GM12801 (cell line): ENCODE measurements around the gene ATG7.

Source experiments
- CTCF ChIP-seq: IDR thresholded peaks from one replicate; pipeline ENCODE4 v1.5.1; 2011; ENCODE audit warnings: control low read depth; ENCODE audit not compliant: insufficient read length; ENCODE audit errors: extremely low read depth

The ATG7 gene

GRCh38 chr3:11339541-11339940 is 67.3 kb downstream of the ATG7 start:
- no peak for TF ChIP-seq CTCF

- no peak for TF ChIP-seq CTCF
Observed at GRCh38 chr3:11346416-11346815, 74.2 kb downstream of the ATG7 start.

- TF ChIP-seq CTCF, result no peak
Observed at GRCh38 chr3:11349446-11349845, 77.2 kb downstream of the ATG7 start.

GRCh38 chr3:11350374-11350773 is 78.2 kb downstream of the ATG7 start:
- TF ChIP-seq CTCF, result no peak

GRCh38 chr3:11351451-11351850 is 79.3 kb downstream of the ATG7 start:
- no peak for TF ChIP-seq CTCF

GRCh38 chr3:11356269-11356668 is 84.1 kb downstream of the ATG7 start:
- no peak for TF ChIP-seq CTCF

- no peak for TF ChIP-seq CTCF
Observed at GRCh38 chr3:11362600-11362999, 90.4 kb downstream of the ATG7 start.

GRCh38 chr3:11363715-11364114 is 91.5 kb downstream of the ATG7 start:
- TF ChIP-seq CTCF, result no peak
